HG02884 (cell line): Measurements from ENCODE around the gene MYBPH.

ENCODE experiments used
- ATAC-seq: cut with Tn5 transposase; IDR thresholded peaks from one replicate; pipeline ENCODE4 v1.9.1; 2021; ENCODE audit warnings: mild to moderate bottlenecking, moderate library complexity; ENCODE audit not compliant: unreplicated experiment

MYBPH gene

GRCh38 chr1:203179667-203180005, 4.0 kb upstream of the MYBPH start:
- ATAC-seq: no peak

GRCh38 chr1:203178821-203179666, 3.4 kb upstream of the MYBPH start:
- no peak for ATAC-seq

GRCh38 chr1:203178083-203178482, 2.5 kb upstream of the MYBPH start:
- no peak for ATAC-seq

- ATAC-seq: no peak
Observed at GRCh38 chr1:203177470-203178039, 1.9 kb upstream of the MYBPH start.

GRCh38 chr1:203177036-203177405, 1.4 kb upstream of the MYBPH start:
- no peak for ATAC-seq

- no peak for ATAC-seq
Observed at GRCh38 chr1:203176273-203177035, 828 bp upstream of the MYBPH start.

GRCh38 chr1:203175827-203176241, 208 bp upstream of the MYBPH start:
- no peak for ATAC-seq

- no peak for ATAC-seq
Observed at GRCh38 chr1:203174324-203174985, 1.2 kb downstream of the MYBPH start.

- peak; percentile 63 for ATAC-seq
Observed at GRCh38 chr1:203173566-203173965, 2.1 kb downstream of the MYBPH start.

GRCh38 chr1:203173011-203173555, 2.5 kb downstream of the MYBPH start:
- no peak for ATAC-seq

- no peak for ATAC-seq
Observed at GRCh38 chr1:203172184-203173010, 3.2 kb downstream of the MYBPH start.

GRCh38 chr1:203171341-203172183, 4.1 kb downstream of the MYBPH start:
- ATAC-seq: no peak

- no peak for ATAC-seq
Observed at GRCh38 chr1:203170625-203171330, 4.8 kb downstream of the MYBPH start.

- no peak for ATAC-seq
Observed at GRCh38 chr1:203169770-203170520, 5.7 kb downstream of the MYBPH start.

GRCh38 chr1:203168991-203169390, 6.6 kb downstream of the MYBPH start:
- ATAC-seq: no peak

GRCh38 chr1:203168256-203168786, 7.3 kb downstream of the MYBPH start:
- ATAC-seq: no peak

- no peak for ATAC-seq
Observed at GRCh38 chr1:203167913-203168200, 7.8 kb downstream of the MYBPH start.
